Neural progenitor cell (in vitro differentiated cells): ENCODE results near the gene ZNF214.

ENCODE experiments used
- CTCF ChIP-seq: fragments of 200-600 bp; sonication (generic); IDR thresholded peaks from 2 replicates; pipeline ENCODE4 v1.5.1; 2017; ENCODE audit warnings: antibody characterized with exemption, mild to moderate bottlenecking
- EZH2phosphoT487 ChIP-seq: fragments of 200-600 bp; sonication (generic); IDR thresholded peaks from 2 replicates; pipeline ENCODE4 v1.6.1; 2017; ENCODE audit warnings: antibody characterized with exemption

- TF ChIP-seq CTCF (no peak), EZH2phosphoT487 (no peak)
These were observed 11.3 kb upstream of the ZNF214 start for GRCh38 chr11:7031471-7031871.
